Stimulated activated CD4-positive, alpha-beta T cell treated with anti-CD3 and anti-CD28 coated beads, Interleukin-15, amount 100 ng/mL, for 24 hours (primary cell): Measurements from ENCODE around the gene PTPN11.
A peak's percentile ranks its signal among the peaks of the same experiment; 100 is the strongest.
"Not testable (repeated sequence)": the region's sequence is repeated elsewhere in the genome, so short reads cannot be mapped to it uniquely, and the experiment has no call there.

Experiments
- DNase-seq: peaks from one replicate; pipeline ENCODE4 v3.0.0-alpha.2; 2020

PTPN11 gene

DNA sequence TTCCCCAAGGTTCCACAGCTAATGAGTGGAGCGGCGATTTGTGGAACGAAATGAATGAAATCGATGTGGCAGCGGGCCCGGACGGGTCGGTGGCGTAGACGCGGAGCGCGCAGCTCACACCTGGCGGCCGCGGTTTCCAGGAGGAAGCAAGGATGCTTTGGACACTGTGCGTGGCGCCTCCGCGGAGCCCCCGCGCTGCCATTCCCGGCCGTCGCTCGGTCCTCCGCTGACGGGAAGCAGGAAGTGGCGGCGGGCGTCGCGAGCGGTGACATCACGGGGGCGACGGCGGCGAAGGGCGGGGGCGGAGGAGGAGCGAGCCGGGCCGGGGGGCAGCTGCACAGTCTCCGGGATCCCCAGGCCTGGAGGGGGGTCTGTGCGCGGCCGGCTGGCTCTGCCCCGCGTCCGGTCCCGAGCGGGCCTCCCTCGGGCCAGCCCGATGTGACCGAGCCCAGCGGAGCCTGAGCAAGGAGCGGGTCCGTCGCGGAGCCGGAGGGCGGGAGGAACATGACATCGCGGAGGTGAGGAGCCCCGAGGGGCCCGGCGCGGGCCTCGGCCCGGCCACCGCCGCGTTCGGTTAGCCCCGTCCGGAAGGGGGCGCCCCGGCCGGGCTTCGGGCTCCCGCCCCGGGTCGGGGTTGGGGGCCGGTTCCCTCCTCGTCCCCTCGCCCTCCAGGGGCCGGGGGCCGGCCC, at the start of gene PTPN11:
TSS of gene PTPN11 (plus strand) at position 340 of the 689 bp plus-strand sequence. CDS start at position 505, 165 bp downstream.
- DNase-seq = peak; percentile 92

DNA sequence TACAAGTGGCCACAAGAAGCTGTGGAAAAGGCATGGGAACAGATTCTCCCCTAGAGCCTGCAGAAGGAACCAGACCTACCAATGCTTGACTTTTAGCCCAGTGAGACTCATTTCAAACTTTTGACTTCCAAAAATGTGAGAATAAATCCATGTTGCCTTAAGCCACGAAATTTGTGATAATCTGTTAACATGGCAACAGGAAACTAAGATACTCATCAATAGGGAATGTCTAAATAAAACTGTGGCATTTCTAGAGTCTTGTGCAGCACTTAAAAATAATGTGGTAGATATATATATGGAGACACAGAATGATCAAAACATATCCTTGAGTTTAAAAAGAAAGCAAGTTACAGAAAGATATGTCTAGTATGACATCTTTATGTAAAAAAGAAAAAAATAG, 48.5 kb upstream of the PTPN11 start:
- DNase-seq = no peak

DNA sequence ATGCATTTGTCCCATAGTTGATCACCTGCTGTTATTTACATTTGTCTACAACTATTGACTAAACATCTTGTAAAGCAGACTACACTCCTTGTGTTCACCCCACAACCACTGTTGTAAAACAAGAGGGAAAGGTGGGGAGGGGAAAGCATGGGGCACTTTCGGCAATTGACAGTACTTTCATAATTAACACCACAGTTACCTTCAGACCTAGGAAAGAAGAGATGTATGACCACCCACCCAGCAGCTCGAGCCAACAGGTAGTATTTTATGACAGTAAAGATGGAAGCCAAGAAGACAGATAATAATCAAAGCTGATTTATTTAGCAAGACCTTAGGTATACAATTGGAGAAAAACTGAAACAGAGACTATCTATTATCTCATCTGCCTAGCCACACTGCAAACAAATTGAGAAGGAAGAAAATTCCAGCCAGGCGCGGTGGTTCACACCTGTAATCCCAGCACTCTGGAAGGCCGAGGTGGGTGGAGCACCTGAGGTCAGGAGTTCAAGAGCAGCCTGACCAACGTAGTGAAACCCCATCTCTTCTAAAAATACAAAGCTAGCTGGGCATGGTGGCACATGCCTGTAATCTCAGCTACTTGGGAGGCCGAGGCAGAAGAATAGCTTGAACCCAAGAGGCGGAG, 47.8 kb upstream of the PTPN11 start:
- DNase-seq = no peak

DNA sequence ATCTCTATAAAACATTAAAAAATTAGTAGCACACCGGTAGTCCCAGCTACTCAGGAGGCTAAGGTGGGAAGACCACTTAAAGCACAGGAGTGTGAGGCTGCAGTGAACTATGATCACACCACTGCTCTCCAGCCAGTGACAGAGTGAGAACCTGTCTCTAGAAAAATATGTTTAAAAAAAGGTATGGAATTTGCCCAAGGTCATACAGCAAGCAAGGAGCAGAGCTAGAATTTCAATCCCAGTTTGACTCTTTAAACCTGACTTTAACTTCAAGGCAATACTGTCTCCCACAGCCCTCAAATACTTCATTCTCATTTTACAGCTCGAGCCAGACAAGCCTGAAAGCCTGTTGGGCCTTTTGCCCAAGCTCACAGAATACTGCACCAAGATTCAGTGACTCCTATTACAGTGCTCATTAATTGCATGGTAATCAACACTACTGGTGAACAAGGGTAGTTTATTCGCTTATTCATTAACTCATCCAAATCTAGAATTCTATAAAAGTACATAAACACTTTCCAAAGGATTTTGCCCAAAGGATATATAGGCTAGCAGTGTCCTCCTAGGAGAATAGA, 44.5 kb upstream of the PTPN11 start:
- DNase-seq = no peak

DNA sequence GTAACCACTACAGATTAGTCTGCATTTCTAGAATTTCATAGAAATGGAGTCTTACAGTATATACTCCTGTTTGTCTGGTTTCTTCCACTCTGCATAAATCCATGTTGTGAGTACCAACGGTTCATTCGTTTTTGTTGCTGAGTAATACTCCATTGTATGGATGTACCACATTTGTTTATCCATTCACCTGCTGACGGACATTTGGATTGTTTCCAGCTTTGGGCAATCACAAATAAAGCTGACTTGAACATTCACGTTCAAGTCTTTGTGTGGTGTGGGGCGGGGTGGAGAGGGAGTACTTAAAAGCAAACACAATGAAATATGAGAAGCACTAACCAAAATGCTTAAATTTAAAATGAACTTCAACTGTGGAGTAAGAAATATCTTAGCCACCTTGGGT, 43.6 kb upstream of the PTPN11 start:
- no peak for DNase-seq

DNA sequence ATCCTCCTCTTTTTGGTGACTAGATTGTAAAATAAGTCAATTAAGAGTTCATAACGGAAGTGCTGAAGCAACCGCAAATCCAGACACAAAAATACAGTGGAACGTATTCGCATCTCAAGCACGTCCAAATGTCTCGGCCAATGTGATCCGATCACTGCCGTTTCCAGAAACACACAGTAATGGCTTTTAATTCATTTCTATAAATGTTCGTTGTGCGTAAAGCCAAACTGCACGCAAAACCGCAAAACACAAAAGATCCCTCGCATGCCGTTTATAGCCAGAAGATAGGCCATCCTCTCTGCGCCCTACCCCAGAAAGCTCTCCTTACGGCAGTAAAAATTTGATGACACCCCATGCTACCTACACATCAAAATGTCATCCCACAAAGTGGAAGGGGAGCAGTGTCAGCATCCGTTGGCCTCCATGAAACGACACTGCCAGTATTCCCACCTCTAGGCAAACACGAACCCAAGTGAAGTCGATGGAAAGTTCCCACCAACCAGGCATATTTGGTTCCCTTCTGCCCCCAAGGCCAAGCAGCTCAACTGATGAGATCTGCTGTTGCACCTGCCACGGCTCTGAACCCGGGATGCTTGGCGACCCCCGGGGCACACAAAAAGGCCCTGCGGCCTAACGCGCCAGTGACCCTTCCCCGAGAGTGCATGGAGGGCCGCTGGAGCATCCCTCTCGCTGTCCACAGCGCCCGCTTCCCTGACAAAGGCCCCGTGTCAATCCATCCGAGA, 37.9 kb upstream of the PTPN11 start:
- no peak for DNase-seq

DNA sequence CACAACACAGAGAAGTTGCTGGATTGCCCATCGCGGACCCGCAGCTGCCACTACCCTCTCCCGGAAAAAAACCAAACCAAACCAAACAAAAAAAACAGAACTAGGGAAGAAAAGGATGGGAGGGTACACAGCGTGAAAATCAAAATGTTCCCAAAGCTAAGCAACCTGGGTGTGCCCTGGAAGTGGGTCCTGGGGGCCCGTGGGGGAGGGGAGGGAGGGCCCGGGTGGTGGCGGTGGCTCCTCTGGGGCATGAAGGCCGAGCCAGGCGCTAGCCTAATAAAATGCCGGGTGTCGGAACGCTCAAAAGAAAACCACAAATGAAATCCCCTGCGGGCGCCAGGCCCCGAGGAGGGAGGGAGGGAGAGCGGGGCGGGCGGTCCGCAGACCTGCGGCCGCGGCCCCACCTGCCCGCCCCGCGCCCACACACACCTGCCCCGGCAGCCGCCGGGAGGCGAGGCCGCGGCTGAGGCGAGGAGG, 37.3 kb upstream of the PTPN11 start:
- peak; percentile 52 for DNase-seq

DNA sequence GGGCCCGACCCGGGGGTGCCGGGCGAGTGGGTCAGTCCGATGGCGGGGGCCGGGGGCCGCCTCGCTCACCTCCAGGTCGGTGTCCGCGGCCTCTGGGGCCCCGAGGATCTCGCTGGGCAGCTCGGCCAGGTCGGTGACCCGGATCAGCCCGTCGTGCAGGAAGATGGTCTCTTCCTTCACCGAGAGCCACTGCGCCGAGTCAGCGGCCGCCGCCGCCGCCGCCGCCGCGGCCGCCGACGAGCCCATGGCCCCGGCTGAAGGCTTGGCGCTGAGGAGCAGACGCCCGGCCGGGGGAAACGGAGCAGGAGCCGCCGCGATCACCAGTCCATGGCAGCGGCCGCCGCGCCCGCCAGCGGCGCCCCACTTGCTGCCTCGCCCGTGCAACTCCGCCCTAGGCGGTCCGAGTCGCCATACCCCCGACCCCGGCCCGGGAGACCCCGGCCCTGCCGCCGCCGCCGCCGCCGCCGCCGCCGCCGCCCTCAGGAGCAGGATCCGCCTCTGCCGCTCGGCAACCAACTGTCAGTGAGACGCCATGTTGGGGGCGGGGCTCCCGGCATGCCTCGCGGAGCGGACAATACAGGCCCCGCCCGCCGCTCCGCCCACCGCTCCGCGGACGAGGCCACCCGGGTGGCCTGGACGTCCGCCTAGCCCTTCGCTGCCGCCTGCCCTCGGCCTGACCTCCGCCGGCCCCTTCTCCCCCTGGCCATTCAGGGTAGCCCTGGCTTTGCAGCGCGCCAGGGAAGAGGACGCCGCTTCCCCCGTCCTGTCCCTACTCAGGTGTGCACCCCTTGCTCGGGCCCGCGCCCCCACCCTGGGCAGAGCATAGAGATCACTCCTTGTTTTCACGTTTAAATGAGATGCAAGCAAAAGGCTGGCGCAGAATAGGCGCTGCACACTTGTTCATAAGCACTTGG, 36.6 kb upstream of the PTPN11 start, which contains the start of gene HECTD4:
TSS of gene HECTD4 (minus strand) at position 549 of the 914 bp plus-strand sequence. CDS start at position 246, 303 bp downstream.
- peak; percentile 98 for DNase-seq

DNA sequence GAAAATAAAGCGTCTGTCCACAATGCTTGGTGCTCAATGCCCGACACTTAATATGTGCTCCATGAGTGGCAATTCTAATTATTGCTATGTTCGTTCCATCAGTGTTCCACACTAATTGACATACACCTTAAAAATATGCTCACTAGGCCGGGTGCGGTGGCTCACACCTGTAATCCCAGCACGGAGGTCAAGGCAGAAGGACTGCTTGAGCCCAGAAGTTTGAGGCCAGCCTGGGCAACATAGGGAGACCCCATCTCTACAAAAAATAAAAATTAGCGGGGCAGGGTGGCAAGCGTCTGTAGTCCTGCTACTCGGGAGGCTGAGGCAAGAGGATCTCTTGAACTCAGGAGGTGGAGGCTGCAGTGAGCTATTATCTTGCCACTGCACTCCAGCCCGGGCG, 35.9 kb upstream of the PTPN11 start:
- DNase-seq = no peak

DNA sequence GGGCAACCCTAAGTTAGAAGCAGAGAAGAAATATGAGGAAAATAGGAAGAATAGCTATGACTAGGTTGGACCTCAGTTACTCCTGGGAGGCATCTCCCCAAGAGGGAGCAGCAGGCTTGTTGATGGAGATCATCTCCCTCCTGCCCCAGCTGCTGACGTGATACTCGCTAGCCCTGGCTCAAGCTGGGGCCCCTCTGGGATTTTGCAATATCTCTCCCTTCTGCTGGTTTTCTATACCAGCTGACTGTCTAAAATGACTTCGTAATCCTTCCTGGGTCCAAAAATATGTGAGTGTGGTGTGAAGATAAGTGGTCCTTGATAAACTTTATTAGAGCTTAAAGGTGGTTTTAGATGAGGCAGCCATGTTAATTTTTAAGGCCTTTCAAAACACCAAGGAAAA, 32.0 kb upstream of the PTPN11 start:
- no peak for DNase-seq

DNA sequence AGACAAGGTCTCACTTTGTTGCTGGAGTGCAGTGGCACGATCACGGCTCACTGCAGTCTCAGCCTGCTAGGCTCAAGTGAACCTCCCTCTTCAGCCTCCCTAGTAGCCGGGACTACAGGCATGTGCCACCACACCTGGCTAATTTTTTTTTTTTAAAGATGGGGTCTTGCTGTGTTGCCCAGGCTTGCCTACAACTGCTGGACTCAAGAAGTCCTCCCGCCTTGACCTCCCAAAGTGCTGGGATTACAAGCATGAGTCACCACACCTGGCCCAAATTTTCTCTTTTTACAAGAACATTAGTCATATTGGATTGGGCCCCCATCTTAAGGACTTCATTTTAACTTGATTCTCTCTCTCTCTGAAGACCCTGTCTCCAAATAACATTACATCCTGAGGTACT, 29.5 kb upstream of the PTPN11 start:
- no peak for DNase-seq

DNA sequence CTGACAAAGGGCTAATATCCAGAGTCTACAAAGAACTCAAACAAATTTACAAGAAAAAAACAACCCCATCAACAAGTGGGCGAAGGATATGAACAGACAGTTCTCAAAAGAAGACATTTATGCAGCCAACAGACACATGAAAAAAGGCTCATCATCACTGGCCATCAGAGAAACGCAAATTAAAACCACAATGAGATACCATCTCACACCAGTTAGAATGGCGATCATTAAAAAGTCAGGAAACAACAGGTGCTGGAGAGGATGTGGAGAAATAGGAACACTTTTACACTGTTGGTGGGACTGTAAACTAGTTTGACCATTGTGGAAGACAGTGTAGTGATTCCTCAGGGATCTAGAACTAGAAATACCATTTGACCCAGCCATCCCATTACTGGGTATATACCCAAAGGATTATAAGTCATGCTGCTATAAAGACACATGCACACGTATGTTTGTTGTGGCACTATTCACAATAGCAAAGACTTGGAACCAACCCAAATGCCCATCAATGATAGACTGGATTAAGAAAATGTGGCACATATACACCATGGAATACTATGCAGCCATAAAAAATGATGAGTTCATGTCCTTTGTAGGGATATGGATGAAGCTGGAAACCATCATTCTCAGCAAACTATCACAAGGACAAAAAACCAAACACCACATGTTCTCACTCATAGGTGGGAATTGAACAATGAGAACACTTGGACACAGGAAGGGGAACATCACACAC, 28.7 kb upstream of the PTPN11 start:
- DNase-seq = not testable (repeated sequence)

DNA sequence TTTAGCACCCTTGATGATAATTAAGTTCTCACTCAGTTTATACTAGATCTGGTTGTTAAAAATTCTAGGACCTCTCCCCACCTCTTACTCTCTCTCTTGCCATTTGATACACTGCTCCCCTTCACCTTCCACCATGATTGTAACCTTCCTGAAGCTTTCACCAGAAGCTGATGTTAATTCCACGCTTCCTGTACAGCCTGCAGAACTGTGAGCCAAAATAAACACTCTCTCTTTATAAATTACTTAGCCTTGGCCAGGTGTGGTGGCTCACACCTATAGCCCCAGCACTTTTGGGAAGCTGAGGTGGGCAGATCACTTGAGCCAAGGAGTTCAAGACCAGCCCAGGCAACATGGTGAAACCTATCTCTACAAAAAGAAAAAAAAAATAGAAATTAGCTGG, 25.4 kb upstream of the PTPN11 start:
- no peak for DNase-seq

DNA sequence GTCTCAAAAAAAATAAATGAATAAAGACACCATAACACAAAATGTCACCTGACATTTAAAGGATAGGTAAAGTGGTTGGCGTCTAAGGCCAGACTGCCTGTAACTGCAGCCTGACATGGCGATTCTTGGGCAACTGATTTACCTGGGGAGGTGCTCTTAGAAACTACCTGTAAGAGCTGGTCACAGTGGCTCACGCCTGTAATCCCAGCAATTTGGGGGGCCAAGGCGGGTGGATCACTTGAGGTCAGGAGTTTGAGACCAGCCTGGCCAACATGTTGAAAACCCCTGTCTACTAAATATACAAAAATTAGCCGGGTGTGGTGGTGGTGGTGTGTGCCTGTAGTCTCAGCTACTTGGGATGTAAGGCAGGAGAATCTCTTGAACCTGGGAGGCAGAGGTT, 17.7 kb upstream of the PTPN11 start:
- no peak for DNase-seq

DNA sequence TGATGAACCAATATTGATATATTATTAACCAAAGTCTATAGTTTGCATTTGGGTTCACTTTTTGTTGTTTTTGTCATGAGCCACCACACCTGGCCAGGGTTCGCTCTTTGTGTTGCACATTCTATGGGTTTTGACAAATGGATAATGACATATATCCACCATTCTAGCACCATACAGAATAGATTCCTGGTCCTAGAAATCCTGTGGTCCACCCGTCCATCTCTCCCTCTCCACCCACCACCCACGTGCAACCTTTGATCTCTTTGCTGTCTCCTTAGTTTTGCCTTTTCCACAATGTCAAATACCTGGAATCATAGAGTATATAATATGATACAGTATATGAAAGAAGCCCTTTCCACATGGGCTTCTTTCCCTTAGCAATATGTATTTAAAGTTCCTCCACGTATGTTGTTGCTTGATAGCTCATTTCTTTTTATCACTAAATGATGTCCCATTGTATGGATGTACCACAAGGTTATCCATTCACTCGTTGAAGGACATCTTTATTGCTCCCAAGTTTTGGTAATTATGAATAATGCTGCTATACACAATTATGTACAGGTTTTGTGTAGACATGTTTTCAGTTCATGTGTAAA, 16.7 kb upstream of the PTPN11 start:
- DNase-seq = no peak

DNA sequence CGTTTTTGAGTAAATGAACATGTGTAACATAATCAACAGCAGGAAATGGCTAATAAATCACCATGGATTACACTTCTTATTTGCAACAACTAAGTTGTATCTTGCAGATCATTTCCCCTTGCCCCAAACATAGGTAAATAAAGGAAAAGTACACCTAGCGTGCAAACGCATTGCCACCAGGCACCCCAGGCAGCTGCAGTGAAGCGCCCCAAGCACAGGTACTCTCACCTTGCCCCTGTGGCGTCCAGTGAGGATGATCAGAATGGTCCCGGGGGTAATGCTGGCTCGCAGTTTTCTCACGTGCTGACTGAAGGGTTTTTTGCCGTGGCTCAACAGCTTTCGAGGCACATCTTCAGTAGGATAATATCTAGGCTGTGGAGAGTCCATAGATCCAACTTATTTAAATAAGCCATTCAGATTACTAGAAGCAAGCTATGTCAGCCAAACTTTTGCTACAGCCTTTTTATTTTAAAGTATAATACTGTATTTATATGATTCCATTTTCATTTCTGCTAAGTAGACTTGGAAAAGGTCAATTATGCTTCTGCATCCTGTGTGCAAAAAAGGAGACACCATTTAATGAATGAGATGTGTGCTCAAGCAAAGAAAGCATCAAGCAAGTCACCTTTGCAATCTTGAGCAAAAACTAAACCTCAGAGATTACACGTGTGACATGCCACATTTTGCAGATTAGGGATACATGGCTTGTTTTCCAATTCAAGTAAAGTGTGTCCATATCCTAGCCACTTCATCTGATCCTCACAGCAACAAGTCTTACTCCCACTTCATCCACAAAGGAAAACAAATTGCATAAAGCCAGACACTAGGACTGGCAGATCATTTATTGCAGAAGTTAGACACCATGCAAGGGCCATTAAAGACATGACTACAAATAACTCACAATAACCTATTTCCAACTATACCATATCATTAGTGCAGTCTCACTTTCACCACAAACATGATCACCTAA, 11.9 kb upstream of the PTPN11 start:
- no peak for DNase-seq

DNA sequence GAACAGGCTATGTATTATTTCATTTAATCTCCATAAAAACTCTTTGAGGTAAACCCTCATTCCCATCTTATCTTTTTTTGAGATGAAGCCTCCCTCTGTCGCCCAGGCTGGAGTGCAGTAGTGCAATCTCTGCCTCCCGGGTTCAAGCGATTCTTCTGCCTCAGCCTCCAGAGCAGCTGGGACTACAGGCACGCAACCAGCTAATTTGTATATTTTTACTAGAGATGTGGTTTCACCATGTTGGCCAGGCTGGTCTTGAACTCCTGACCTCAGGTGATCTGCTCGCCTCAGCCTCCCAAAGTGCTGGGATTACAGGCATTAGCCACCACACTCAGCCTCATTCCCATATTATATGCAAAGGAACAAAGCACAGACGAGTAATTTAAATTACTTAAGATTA, 11.1 kb upstream of the PTPN11 start:
- DNase-seq = not testable (repeated sequence)

DNA sequence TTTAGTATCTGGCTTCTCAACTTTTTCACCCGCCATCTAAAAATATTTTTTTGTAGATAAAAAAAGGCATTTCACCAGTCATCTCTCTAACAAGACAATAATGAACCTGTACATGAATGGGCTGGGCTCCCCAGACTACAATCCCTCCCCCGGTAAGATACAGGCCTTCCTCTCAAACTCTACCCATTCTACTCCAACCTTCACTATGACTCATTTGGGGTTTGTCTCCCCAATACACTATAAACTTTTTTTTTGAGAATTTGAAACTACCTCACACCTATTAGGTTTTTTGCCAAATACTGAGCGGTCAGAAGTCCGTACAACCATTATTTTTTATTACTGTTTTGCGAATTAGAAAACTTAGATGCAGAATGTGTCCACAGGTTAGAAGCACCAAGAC, 10.1 kb upstream of the PTPN11 start:
- no peak for DNase-seq

DNA sequence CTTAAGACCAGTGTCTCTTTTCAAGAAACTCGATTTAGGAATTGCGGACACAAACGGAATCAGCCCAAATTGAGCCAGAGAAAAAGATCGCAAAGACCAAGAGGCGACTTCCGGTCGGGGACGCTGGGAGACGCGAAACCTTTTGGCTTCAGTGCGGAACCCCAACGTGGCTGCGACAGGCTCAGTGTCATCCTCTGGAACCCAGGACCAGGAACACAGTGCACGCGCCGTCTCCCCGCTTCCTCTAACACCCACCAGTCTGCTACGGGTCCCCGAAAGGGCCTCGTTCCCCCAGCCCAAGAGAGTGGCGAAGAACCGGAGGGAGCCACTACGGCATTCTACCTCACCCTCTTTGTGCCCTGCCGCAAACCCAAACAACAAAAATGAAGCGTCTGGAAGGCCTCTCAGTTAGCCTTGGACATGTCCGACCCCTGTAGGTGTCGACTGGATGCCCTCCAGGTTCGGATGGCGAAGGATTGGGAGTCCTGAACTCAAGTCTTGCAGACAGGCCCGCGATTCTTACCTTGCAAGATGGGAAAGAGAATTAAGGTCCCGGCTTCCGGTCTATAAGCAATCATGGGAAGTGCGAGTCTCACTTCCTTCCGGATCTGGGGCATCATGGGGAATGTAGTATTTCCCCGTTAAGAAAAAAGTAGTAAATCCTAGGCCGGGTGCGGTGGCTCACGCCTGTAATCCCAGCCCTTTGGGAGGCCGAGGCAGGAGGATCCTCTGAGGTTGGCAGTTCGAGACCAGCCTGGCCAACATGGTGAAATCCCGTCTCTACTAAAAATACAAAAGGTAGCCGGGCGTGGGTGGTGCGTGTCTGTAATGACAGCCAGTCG, 9.5 kb upstream of the PTPN11 start, which contains the start of gene RPL6:
TSS of gene RPL6 (minus strand) at position 542 of the 842 bp plus-strand sequence. CDS start 949 bp downstream, outside the sequence.
- peak; percentile 79 for DNase-seq
